T1000 (cell line): ENCODE results near the gene USP2.

Experiments
- DNase-seq: peaks from one replicate; lab custom pipeline; 2025; ENCODE audit warnings: mixed read lengths; lab: John Stamatoyannopoulos, UW

The USP2 gene

DNA sequence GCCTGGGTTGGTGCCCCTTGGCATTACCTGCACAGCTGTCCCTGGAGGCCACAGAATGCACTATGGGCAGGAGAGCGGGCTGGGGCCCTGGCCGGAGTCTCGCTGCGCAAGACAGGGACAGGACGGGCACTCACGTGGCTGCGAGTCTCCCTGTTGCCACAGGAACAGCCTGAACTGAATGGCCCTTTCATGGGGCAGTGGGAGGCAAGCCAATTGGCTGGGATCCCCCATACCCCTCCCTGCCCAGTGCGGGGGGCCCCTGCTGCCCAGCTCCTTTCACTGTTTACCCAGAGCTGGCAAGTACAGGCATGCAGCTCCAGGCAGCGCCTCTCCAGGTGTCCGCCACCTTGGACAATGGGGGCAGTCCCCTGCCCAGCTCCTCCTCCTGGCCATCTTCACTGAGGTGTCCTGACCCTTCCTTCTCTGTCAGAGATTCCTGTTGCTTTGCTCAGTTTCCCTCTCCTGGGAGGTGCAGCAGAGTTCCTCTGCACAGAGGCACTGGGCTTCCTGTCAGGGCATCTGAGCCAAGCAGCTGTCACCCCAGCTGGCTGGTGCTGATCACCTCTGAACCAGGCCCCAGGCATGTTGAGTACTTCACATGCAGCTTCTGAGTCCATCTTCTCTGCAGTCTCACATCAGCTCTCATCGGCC lies 5.2 kb downstream of the USP2 start:
- DNase-seq, result no peak

DNA sequence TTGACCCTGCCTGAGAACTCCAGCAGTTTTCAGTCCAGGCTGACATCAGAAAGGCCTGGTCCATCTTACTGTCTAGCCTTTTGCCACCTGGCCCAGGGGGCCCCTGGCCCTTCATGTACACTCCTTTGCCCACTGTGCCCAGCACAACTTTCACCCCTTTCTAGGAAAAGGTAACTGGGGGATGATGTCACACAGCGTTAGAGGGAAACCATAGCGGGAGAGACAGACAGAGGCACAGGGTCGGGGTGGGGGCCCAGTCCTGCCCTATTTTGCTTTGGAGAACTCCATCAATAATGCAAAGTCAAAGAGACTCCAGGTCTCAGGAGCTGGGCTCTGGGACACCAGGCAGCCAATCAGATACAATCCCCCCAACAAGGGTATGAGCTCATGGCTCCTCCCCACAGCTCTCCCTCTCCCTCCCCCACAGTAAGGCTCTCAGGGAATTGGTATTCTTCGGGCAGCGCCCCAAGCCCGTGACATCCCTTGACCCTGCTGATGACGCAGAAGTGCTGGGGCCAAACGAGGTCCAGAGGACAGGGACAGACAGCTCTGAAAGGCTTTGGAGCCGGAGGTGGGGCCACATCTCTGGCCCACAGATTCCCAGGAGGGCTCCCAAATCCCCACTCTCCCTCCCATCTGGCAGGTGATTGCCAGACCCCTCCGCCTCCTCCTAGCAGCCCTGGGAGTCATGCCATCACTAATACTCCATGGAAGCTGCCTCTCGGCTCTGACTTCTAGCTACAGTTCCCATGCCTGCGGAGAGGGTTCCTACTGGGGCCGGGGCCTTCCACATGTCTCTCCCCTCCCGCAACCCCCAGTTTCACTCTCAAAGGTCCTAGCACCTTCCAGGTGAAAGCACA lies 5.9 kb downstream of the USP2 start:
- no peak for DNase-seq

DNA sequence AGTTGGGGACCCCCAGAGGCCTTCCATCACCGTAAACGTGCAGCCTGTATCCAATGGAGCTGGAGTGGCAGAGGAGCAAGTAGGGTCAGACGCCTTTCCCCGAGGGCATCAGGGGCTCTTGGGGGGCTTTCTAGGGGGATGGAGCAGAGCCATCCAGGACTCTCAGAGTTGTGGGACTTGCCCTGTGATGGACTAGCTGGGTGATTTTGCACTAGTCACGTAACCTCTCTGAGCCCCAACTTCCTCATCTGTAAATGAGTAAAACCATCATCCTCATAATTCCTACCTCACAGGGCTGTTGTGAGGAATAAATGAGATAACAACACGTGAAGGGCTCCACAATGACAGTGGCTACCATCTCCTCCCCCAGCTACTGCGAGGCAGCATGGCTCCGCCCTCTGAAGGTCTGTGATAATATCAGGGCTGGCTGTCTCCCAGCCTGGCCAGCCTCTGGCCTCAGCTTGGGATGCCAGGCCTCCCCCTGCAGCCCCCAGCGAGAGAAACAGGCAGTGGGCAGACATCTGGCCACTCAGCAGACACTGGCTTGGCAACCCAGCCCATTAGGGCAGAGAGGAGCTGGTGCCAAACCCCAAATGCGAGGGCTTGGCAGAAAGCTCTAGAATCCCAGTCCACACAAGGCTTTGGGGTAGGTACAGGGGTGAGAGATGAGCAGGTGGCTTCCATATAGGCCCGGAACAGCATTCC lies 6.7 kb downstream of the USP2 start:
- DNase-seq, result no peak

DNA sequence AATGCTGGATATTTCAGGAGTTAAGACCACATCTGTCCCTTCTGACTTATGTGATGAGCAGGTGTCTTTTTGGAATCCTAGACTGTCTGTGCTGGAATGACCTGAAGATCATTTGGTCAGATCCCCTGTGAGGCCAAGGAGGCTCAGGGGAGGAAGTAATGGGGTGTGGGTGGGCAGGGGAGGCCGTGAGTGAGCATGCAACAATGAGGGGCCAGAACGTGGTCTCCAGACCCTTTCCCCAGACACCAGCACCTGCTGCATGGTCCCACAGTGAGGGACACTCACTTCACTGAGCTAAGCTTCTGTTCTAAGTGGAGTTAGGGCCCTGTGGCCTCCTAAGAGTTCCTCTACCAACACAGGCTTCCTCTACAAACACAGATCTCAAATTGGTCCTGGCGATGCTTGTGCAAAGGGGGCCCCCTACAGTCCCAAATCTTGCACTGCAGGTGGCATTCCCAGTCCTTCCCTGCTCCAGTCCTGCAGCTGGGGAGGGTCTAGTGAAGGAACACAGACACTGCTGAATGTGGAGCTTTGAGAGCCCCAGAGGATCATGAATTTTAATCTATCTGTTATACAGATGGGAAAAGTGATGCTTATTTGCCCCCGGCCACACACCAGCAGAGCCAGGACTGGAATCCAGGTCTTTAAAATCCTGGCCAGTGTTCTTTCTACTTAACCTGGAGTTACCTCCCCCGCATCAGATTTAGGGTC lies 7.4 kb downstream of the USP2 start:
- peak; percentile 36 for DNase-seq

DNA sequence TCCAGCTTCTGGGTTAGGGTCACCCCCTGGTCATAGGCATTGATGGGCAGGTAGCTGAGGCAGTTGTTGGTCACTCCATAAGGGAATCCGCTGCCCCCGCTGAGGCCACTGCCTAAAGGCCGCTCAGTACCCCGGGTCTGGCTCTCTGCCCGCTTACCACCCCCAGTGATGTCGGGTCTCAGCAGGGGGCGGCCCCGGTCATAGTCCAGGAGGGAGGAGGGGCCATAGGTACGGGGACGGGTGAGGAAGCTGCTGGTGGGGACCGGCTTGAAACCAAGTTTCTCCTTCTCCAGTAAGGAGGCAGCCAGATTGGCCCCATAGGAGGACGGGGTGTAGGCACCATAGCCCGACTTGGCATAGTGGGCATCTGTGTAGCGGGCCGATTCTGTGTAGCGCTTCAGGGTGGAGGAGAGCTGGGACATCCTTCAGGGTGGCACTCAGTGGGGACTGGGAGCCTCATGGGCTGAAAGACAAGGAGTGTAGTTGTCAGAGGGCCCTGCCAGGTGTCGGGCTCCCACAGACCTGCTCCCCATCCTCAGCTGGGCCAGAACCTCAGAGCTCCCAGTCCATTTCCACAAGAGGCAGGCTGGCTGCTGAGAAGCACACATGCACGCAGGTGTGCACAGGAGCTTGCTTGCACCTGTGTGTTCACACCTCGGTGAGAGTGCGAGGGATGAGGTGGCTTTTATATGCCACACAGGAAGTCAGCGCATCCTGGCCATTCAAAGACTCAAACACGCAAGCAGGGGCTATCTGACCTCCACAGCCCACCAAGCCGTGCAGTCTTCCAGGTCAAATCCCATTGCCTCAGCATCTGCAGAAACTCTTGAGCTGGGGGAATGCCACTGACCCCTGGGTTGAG lies 8.2 kb downstream of the USP2 start:
- DNase-seq, result no peak

DNA sequence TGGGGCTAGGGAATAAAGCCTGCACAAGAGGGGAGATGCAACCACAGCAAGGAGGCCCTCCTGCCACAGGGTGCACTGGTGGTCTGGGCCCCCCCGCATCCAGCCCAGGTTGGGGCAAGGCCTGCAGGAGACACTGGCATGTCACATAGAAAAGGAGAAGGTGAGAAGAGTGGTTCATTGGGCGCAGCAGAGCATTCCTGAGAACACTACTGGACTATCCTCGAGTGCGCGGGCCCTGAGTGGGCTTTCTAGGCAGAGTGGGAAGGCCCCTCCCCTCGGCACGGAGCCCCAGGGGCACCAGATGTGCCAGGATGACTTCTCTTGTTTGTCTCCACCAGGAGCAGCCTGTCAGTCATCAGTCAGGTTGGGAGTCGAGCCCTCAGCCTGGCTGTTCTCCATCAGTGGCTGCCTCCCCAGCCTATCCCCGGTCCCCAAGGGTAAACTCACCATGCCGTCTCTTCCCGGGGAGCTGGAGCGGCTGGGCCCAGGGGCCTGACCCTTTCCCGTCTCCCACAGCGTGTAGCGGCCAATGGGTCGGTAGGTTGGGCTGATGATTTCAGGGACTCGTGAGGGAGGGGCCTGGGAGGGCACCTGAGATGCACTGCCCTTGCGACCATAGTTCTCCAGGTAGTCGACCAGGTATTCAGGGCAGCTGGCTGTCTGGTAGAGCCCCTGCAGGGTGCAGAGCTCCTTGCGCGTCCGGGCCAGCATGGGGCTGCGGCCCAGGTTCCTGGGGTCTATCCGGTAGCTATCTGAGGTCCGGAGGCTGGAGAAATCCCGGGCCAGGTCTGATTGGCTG lies 9.0 kb downstream of the USP2 start:
- DNase-seq, result no peak

DNA sequence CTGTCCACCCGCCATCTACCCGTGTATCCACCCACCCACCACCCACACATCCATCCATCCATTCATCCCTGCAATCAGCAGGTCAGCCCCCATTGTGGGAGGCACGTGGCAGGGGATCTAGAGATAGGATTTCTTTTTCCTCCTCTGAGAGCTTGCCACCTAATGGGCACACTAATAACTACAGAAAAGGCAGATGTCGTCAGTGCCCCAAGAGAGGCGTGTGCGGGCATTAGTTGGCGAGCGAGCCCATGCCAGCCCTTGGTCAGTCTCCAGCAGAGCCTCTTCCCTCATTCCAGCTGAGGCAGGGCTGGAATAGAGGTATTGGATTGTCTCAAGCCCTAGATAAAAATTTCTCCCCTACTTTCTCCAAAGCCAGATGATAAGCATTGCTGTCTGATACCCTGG lies 9.7 kb downstream of the USP2 start:
- no peak for DNase-seq

DNA sequence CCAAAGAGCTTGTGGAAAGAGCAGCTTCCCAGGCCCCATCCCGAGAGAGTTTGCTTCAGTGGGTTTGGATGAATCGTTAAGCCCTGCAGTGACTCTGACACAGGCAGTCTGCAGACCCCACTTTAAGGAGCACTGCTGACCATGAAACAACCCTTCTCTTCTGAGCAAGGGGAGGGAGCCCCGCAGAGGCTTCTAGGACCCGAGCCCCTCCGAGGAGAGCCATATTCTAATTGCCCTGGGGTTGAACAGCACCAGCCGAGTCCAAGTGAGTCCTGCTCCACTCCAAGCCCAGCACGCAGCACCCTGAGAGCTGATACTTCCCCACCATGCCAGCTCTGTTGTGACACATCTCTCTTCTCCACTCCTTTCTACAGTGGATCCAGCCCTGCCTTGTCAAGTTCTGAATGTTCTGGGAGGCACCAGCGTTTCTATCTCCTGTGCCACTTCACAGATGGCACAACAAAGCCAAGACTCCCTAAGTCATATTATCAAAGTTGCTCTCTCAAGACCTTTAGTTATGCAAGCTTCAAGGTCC lies 10.4 kb downstream of the USP2 start:
- no peak for DNase-seq

DNA sequence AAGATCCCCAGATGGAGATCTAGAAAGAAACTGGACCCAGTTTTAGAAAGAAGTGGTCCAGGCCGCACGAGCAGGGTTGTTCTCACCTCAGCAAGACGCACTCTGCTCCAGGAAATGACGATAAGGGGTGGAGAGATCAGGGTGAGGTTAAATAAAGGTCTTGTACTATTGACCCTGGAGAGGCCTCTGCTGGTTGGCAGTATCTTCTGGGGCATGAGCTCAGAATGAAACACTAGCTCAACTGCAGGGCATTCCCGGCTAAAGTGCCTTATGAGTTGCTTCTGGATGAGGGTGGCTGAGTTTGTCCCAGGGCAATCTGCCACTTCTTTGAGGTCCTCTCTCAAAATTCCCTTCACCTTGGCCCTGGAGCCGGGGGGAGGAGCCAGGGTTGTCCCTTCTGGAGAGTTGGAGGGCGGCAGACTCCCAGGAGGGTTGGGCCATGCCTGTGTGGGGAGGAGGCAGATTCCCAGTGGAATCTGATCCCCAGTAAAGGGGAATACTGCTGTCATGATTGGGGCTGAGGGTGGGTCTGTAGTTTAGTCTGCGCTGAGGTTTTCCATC lies 10.9 kb downstream of the USP2 start:
- DNase-seq, result no peak

DNA sequence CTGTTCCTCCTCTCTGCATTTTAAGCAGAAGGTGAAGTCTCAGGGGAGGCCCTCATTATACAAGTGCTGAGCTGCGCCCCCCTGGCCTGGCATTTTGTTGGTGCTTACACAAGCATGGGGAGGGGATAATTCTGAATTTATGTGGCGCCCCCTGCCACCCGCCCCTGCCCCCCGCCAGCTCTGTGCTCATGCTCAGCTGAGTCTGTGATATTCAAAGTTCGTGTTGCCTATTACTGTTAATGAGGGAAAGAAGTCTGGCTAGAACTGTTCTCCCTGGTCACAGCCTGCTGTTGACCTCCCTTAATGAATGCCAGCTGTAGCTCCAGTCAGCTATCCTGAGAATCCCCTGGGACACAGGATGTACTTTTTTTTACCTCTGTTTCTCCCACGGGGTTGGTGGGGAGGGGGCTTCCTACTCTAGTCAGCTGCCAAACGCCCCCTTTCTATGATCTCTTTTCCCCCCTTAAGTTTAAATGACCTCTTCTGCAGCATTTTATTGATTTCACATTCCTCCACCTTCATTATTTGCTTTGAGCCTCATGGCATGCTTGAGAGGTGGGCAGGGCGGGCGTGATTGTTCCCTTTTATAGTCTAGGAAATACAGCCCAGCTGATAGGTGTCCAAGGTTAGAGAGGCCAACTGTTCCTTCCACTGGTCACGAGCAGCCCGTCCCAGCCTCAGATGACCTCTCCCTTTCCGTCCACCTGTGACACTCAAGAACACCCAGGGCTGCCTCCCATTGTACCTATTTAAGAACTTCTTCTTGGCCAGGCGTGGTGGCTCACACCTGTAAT lies 12.2 kb downstream of the USP2 start:
- DNase-seq, result no peak

DNA sequence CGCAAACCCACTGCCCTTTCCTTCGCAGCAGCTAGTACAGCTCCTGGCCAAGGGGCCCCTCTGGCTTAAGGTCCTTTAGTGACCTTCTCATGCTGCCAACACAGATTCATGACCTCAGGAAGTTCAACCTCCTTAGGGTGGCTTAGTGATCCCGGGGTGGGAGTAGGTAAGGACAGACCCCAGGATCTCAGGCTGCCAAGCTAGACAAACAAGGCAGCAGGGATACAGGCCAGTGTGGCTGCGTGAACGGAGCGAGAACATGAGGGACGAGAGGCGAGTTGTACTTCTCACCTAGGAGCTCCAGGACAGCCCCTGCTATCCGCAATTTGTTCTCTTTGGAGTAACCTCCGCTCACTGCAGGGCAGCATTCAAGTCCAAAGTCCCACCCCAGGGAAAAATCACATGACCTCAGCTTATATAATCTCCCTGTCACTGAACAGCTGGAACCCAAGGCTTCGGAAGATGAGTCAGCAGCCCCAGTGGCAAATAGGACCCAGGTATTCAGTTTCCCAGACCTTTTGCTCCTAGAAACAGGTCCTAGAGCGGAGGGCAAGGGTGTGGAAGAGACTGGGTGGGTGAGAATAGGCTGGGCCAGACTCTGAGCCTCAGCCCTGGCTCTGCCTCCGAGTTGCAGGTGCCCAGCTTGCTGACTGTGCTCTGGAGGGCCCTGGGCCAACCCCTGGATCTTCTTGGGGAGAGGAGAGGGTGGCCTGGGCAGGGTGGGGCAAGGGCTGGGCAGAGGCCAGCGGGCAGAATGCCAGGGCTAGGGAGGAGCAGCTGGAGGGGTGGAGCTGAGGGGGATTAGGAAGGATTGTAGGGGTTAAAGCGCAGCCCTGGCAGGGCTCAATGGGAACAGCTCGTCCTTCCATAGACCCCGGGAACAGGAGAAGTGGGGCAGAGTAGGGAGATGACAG lies 13.1 kb downstream of the USP2 start:
- no peak for DNase-seq

DNA sequence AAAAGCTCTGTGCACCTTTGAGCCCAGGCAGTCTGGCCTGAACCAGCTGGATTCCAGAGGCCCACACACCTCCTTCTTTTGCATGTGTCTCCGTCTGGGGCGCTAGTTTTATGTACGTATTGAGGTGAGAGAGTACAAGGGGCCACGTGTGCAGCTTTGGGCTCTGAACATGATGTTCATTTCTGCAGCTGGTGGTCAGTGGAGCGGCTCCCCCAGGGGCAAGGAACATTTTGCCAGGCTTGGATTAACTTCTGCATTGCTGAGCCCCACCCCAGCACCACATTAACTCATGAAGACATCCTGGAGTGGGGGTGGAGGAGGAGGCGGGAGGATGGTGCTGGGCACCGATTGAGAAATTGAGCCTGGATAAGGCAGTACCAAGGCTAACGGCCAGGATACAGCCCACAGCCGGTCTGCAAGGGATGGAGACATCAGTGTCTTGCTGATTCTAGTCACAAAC lies 13.8 kb downstream of the USP2 start:
- DNase-seq, result no peak

DNA sequence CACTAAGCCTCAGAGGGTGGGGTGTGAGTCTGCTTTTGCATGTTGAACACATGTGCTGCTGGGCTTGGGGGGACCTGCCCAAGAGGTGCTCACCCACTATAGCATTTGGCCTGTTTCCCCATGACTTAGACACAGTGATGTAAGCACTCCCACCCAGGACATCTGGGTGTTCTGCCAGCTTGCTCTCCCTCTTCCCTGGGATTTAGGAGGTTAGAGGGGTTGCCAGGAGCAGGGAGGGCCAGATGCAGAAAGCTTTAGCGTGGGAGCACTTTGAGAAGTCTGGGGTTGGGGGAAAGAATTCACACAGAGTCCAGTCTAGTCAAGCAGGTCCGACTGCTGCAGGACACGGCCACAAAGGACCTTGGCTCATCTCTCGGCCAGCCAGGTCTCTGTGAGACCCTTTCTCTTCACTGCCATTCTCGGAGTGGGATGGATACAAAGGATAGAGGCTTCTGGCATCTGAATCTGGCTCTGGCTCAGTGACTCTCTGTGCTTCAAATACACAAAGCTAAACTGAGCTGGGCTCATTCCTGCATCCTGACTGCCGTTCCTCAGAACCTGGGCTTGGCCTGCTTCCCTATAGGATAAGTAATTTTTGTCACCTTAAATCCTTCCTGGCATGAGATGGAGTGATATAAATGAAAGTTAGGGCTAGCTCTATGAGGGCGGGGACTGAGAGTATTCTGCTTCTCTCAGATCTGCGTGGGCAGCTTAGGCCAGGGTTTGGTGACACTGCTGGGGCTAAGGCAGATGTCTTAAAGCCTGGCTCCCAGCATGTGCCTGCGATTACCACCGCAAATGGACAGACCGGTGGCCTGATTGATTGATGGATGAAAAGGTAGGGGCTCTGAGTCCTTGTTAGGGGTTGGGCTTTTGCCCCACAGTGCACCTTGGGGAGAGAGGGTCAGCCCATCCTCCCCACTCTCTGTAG lies 14.5 kb downstream of the USP2 start:
- no peak for DNase-seq

DNA sequence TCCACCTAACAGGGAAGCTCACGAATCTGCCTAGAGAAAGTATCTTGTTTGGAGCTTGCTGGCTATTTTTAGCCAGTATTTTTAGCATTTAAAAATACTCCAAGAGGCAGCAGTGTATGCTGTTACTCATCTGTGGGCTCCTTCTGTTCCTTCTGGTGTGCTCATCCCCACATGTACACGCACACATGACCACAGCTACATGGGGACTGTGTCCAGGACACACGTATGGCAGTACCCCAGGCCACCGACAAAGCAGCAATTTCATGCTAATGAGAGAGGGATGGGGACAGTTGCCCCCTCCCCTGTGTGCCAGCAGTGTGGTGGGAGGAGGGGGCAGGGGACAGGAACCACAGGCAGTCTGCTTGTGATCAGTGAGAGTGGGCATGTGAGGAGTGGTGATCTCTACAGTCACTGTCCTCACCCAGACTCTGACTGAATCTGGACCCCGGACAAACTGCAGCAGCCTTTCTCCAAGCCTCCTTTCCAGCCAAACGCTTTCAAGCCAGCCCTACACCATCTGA lies 16.4 kb downstream of the USP2 start:
- no peak for DNase-seq

DNA sequence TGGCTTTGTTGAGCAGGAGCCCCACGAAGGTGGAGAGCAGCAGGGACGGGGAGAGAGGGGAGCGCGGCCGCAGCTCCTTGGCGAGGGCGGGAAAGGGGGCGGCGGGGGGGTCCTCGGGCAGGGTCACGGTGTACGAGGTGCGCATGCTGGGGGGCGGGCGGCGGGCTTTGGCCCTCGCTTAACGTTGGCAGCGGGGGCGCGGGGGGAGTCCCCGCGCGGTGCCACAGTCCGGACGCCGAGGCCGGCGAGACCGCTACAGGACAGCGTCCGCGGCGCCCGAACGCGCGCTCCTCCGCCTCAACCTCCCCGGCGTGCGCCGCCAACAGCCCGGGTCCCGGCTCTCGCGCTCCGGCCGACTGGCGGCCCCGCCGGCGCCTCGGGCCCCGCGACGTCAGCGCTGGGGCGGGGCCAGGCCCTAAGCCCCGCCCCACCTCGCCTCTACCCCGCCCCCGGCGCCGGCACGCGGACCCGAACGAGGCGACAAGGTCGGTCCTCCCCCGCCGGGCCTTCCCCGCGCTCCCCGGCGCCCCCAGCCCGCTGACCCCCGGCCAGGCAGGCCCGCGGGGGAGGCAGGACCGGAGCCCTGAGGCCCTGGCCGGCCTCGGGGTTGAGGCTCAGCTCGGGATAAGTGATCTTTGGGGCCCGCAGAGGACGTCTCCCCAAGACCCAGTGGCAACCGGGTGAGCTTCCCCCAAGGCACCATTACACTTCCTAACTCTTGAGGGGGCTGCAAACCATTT lies 17.5 kb downstream of the USP2 start:
- DNase-seq, result peak; percentile 16
